Panc1 (cell line): ENCODE measurements around the gene PCNX2. TPM values are rescaled to one million over a fixed set of nuclear protein-coding genes. Genes with fewer than 3 reads are reported as not detected.

Experiments used
- ATAC-seq: fragments of 200-7000 bp; cut with Tn5 transposase; 2 replicates; pipeline ENCODE4 v1.9.1; 2020; ENCODE audit warnings: mild to moderate bottlenecking, moderate library complexity
- BruUV-seq: library from RNA; stranded (reverse); fragments of 400-500 nt; replicated peaks from 2 replicates; lab custom pipeline; 2021; lab: Mats Ljungman, UMichigan
- CTCF ChIA-PET: fragments of 300-600 bp; sonication (Branson Sonifier 250); formaldehyde crosslinking; loops from one replicate; lab custom pipeline; 2022; ENCODE audit warnings: antibody characterized with exemption; lab: Charles Lee
- POLR2A ChIA-PET: fragments of 300-600 bp; sonication (Branson Sonifier 250); formaldehyde crosslinking; loops from one replicate; lab custom pipeline; 2022; ENCODE audit warnings: antibody characterized with exemption; lab: Charles Lee
- DNase-seq: peaks from one replicate; pipeline ENCODE4 v3.0.0-alpha.2; 2010; ENCODE audit warnings: low read depth, low spot score
- H3K27ac ChIP-seq: 2 replicates; pipeline ENCODE4 v1.5.1; 2011; ENCODE audit warnings: mild to moderate bottlenecking, low read length, inconsistent platforms
- H3K27me3 ChIP-seq: fragments of 200-500 bp; sonication (Bioruptor generic); 2 replicates; pipeline ENCODE4 v1.6.0; 2014; ENCODE audit warnings: low read length, inconsistent platforms; ENCODE audit not compliant: control insufficient read depth, insufficient read depth
- H3K36me3 ChIP-seq: fragments of 200-500 bp; sonication (Bioruptor generic); 2 replicates; pipeline ENCODE4 v1.5.1; 2014; ENCODE audit warnings: inconsistent platforms, mild to moderate bottlenecking, low read length, moderate library complexity; ENCODE audit not compliant: control insufficient read depth, insufficient read depth
- H3K4me1 ChIP-seq: 2 replicates; pipeline ENCODE4 v1.5.1; 2011; ENCODE audit warnings: inconsistent platforms, mild to moderate bottlenecking, low read length, moderate library complexity; ENCODE audit not compliant: control insufficient read depth, insufficient read depth
- H3K4me3 ChIP-seq, 2 experiments: 2 replicates each; pipeline ENCODE4 v1.5.1; 2011 to 2012; ENCODE audit warnings: low read depth in 2 of 2, low read length in 2 of 2, mild to moderate bottlenecking in 2 of 2, inconsistent platforms in 1 of 2, moderate library complexity in 1 of 2
- H3K9me3 ChIP-seq: fragments of 200-500 bp; sonication (Bioruptor generic); 2 replicates; pipeline ENCODE4 v1.5.1; 2014; ENCODE audit warnings: low read depth, mild to moderate bottlenecking, inconsistent platforms, low read length, moderate library complexity; ENCODE audit not compliant: control insufficient read depth, insufficient read depth
- CTCF ChIP-seq: fragments of 450-650 bp; IDR thresholded peaks from 2 replicates; pipeline ENCODE4 v1.5.1; 2017; ENCODE audit warnings: mild to moderate bottlenecking
- POLR2AphosphoS5 ChIP-seq: IDR thresholded peaks from 2 replicates; pipeline ENCODE4 v1.6.1; 2012; ENCODE audit warnings: mild to moderate bottlenecking, low read depth, low read length, moderate library complexity
- SIN3A ChIP-seq: IDR thresholded peaks from 2 replicates; pipeline ENCODE4 v1.6.1; 2012; ENCODE audit warnings: low read depth, mild to moderate bottlenecking, low read length, moderate library complexity, borderline replicate concordance; ENCODE audit not compliant: insufficient read depth
- TCF7L2 ChIP-seq: IDR thresholded peaks from 2 replicates; pipeline ENCODE4 v1.6.1; 2011; ENCODE audit warnings: mild to moderate bottlenecking, low read depth, low read length, inconsistent platforms
- in situ Hi-C: cut with HindIII; loops from 2 replicates; pipeline ENCODE4 v1.10.0; 2016; ENCODE audit warnings: low sequenced_read_pairs, low pct_unique_long_range_greater_than_20kb
- intact Hi-C: fragments of 100-400 bp; cut with micrococcal nuclease; formaldehyde crosslinking; loops from one replicate; pipeline ENCODE4 v1.10.0; 2022; ENCODE audit not compliant: unreplicated experiment
- total RNA-seq: library from RNA; stranded (reverse); gene quantifications from one replicate; pipeline ENCODE4 v1.2.1, GENCODE V29; 2021; ENCODE audit not compliant: unreplicated experiment
- TF ChIP-seq, protein P1 (sequence below), 2 experiments: IDR thresholded peaks; 2 replicates each; pipeline ENCODE4 v1.6.1; 2011 to 2012; ENCODE audit warnings: low read depth in 2 of 2, control low read depth in 1 of 2, low read length in 1 of 2, mild to moderate bottlenecking in 1 of 2, moderate library complexity in 1 of 2; ENCODE audit not compliant: insufficient read depth in 1 of 2

Gene PCNX2
- total RNA-seq, 1 experiment from 2014 or later = 2.6 TPM

GRCh38 chr1:232940262-232940661 lies 355.3 kb downstream of the PCNX2 start:
- no TSS peak for BruUV-seq
- in situ Hi-C loops (no loop called here), intact Hi-C loops (no loop called here)
- Histone ChIP-seq H3K9me3 (no peaks in the 10 kb centered on the region), H3K27me3 (peaks cover 2% of the 10 kb centered on the region; the same call in 1 of the 2 replicates), H3K27ac (no peak overlapping the region), H3K4me3 (no peak overlapping the region), H3K36me3 (no peaks in the 10 kb centered on the region), H3K4me1 (no peaks in the 10 kb centered on the region)
- no peak for DNase-seq
- ChIA-PET POLR2A (no interaction called here), CTCF (no interaction called here)
- no peak for TF ChIP-seq TCF7L2
- TF ChIP-seq, protein P1, sequence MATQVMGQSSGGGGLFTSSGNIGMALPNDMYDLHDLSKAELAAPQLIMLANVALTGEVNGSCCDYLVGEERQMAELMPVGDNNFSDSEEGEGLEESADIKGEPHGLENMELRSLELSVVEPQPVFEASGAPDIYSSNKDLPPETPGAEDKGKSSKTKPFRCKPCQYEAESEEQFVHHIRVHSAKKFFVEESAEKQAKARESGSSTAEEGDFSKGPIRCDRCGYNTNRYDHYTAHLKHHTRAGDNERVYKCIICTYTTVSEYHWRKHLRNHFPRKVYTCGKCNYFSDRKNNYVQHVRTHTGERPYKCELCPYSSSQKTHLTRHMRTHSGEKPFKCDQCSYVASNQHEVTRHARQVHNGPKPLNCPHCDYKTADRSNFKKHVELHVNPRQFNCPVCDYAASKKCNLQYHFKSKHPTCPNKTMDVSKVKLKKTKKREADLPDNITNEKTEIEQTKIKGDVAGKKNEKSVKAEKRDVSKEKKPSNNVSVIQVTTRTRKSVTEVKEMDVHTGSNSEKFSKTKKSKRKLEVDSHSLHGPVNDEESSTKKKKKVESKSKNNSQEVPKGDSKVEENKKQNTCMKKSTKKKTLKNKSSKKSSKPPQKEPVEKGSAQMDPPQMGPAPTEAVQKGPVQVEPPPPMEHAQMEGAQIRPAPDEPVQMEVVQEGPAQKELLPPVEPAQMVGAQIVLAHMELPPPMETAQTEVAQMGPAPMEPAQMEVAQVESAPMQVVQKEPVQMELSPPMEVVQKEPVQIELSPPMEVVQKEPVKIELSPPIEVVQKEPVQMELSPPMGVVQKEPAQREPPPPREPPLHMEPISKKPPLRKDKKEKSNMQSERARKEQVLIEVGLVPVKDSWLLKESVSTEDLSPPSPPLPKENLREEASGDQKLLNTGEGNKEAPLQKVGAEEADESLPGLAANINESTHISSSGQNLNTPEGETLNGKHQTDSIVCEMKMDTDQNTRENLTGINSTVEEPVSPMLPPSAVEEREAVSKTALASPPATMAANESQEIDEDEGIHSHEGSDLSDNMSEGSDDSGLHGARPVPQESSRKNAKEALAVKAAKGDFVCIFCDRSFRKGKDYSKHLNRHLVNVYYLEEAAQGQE (IDR thresholded peaks at IDR 0.05; ENCODE audit: insufficient read depth in 1 of 2, low read depth in 2 of 2, low read length in 1 of 2) = no peak
- no peak for TF ChIP-seq CTCF
- no peak for TF ChIP-seq POLR2AphosphoS5
- TF ChIP-seq SIN3A = no peak
- no peak for ATAC-seq

DNA sequence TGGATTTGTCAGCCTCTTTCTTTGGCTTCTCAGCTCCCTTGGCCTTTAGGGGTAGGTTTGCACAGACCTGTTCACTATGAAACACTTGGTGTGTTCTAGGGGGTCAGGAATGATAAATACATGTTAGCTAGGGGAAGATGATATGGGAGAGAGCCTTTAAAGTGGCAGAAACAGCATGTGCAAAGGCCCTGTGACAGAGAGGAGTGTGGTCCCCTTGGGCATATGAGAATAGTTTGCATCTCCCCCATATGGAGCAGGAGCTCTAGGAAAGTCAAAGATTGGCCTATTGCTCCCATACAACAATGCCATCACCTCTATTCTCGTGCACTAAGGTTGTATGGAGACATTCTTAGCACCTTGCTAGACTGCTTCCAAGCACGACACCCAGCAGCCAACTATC lies 355.8 kb downstream of the PCNX2 start:
- no peaks in the 10 kb centered on the region for H3K9me3 ChIP-seq
- H3K4me3 ChIP-seq = no peak overlapping the region
- in situ Hi-C loops = no loop called here
- CTCF ChIA-PET = no interaction called here
- no peaks in the 10 kb centered on the region for H3K36me3 ChIP-seq
- ATAC-seq = no peak
- BruUV-seq = no TSS peak
- no peak overlapping the region for H3K27ac ChIP-seq
- POLR2A ChIA-PET = no interaction called here
- peaks cover 2% of the 10 kb centered on the region; the same call in 1 of the 2 replicates for H3K27me3 ChIP-seq
- H3K4me1 ChIP-seq = no peaks in the 10 kb centered on the region
- DNase-seq = no peak
- intact Hi-C loops = no loop called here
- TF ChIP-seq, protein P1 (IDR thresholded peaks at IDR 0.05; ENCODE audit: insufficient read depth in 1 of 2, low read depth in 2 of 2, low read length in 1 of 2) = no peak
- TF ChIP-seq CTCF = no peak
- TF ChIP-seq TCF7L2 = no peak
- TF ChIP-seq SIN3A = no peak
- no peak for TF ChIP-seq POLR2AphosphoS5
